KG1 (cell line): ENCODE results near the gene EXOC7.

ENCODE experiments used
- DNase-seq: peaks from one replicate; lab custom pipeline; 2025; lab: John Stamatoyannopoulos, UW

Gene EXOC7, protein sequence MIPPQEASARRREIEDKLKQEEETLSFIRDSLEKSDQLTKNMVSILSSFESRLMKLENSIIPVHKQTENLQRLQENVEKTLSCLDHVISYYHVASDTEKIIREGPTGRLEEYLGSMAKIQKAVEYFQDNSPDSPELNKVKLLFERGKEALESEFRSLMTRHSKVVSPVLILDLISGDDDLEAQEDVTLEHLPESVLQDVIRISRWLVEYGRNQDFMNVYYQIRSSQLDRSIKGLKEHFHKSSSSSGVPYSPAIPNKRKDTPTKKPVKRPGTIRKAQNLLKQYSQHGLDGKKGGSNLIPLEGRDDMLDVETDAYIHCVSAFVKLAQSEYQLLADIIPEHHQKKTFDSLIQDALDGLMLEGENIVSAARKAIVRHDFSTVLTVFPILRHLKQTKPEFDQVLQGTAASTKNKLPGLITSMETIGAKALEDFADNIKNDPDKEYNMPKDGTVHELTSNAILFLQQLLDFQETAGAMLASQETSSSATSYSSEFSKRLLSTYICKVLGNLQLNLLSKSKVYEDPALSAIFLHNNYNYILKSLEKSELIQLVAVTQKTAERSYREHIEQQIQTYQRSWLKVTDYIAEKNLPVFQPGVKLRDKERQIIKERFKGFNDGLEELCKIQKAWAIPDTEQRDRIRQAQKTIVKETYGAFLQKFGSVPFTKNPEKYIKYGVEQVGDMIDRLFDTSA

DNA sequence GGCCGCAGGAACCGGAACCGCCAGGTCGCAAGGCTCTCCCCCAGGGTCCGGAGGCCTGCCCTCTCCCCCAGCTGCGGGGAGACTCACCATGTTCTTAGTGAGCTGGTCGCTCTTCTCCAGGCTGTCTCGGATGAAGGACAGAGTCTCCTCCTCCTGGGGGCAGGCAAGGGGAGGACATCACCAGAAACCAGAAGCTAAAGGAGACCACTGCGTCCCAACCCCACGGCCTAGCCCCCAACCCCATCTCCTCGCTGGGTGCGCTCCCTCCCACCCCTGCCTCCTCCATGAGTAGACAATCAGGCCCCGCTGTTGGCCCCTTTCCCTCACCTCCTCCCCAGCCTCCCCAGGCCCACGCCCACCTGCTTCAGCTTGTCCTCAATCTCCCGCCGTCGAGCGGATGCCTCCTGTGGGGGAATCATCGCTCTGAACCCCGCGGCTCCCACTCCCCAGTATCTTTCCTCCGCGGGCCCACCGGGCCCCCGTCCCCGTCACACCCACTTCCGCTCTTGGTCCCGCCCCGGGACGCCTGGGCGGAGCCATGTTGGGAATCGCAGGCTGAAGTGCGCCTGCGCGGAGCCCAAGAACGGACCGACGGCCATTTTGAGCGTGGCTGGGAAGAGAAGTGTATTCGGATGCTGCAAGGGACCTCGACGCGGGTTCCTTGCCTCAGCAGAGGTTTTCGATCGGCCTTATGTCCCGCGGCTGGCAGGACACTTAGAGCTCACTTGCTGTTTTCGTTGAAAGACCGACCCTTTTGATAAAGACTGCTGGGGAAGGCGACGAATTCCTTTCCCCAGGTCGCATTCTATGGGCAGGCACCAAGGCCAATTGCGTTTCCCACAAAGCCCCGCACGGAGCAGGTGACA, at the start of gene EXOC7:
Gene EXOC7, minus strand, starts transcription at position 514 of the 866 bp plus-strand sequence. Its CDS starts 95 bp downstream, at position 419.
- DNase-seq = peak; percentile 95

DNA sequence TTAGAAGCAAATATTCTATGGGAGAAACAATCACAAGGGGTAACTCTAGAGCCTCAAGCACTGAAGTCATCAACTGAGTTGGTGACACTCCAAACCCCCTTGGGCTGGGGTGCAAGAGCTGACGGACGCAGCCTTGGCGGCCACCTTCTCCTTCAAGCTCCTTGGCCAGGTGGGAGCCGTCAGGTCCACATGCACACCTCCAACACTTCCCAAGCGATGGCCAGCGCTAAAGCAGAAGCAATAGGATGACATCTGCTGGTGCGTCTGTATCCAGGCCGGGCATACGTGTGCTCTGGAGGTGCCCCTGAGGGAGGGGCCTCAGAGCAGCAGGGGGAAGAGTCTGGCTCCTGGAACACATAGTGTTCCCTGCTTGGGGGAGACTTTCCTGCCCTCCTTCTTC, 49.6 kb upstream of the EXOC7 start:
- no peak for DNase-seq

DNA sequence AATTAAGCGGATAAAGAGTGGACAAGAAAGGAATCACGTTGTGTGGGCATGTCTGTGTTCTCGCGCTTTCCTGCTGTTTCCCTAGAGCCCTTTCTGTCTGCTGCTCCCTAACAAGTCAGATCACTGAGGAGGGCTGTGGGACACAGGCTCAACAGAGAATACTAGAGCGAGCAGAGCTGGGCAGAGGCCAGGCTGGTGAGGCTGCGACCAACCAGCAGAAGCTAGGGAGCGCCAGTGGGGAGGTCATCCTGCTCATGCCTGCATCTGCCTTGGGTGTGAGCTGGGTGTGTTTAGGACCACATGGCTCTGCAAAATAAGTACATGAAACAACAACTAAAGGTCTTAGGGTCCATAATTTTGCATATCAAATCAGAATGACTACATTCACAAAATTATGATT, 49.0 kb upstream of the EXOC7 start:
- DNase-seq = no peak

DNA sequence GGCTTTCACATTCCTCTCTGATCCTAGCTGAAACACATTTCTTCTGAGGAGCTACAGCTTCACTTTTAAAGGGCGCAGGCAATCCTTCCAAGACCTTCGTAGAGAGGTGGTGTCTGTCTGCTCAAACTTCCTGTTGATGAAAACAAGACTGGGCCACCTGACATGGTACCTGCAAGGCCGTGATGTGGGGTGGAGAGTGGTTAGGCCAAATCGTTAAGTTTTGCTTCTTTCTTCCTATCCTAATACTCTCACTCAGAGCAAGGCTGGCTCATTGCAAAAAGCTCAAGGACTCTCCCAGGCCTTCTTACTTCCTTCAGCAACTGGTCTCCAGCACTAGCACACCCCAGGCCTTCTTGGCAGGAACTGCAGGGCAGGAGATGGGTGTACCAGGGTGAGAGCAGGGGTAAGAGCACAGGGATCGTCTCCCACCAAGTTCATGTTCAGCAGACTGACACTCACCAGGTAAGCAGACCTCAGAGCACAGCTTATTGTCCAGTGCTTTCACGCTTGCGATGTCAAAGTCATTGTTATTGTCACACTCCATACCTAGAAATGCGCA, 48.4 kb upstream of the EXOC7 start:
- DNase-seq = no peak

DNA sequence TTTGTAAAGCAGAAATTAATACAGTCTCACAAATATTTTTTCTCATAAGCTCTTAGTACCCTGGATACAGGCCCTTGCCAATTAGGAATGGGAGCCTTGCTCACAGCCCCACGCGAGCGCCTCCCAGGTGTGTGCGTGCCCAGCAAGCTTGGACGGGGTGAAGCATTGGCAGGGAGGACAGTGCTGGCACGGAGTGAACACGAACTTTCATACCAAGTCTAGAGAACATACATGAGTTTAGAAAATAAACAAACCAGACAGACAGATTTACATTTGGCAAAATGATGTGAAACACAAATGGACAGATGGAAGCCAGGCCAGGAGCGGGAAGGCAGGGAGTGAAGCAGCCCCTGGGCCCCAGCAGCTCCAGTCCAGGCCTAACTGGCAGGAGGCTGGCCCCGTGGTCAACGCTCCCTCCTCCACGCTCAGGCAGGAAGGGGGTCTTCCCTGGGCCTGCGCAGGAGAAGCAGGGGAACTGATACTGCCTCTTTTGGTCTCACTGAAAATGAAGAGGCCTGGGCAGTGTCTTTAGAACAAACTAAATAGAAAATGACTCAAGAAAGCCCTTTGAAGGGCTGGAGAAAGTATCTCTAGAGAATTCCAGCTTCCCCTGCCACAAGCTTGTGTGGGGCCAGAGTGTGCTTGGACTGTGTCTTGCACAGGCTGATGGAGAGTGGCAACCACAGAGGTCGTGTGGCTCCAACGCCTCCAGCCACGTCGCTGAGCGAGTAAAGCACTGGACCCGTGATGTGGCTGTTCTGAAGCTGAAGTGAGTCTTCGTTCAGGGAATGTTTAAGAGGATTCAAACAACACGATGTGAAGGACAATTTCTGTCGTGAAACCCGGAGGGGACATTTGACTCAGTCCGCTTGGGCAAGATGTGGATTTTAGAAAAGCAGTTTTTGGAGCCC, 47.4 kb upstream of the EXOC7 start:
- DNase-seq = no peak

DNA sequence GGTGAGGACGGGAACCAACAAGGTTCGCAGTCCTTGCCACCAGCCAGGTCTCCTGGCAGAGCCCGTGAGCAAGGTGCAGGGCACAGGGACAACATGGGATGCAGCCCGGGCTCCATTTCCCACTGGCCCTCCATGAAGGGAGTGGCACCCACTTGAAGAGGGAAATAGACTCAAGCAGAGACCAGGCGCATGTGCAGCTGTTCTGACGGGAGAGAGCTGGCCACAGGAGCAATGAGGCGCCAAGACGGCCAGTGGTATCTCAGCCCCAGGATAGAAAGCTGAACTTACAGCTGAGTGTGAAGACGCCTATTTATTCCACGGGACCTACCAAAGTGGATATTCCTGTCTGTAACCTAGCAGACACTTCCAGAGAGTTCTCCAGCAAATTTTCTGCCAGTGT, 45.6 kb upstream of the EXOC7 start:
- DNase-seq = no peak

DNA sequence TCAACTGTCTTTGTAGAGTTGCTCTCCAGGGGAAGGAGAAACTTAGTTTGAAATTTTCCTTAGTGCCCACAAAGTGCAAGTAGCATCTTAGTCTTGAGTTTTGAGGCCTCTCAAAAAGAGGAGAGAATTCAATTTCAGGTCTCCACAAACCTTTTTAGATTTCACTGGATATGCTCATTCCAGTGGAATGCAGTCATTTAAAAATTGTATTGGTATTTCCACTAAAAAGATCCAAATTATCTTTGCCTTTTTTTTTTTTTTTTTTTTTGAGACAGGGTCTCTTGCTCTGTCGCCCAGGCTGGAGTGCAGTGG, 44.4 kb upstream of the EXOC7 start:
- DNase-seq = no peak

DNA sequence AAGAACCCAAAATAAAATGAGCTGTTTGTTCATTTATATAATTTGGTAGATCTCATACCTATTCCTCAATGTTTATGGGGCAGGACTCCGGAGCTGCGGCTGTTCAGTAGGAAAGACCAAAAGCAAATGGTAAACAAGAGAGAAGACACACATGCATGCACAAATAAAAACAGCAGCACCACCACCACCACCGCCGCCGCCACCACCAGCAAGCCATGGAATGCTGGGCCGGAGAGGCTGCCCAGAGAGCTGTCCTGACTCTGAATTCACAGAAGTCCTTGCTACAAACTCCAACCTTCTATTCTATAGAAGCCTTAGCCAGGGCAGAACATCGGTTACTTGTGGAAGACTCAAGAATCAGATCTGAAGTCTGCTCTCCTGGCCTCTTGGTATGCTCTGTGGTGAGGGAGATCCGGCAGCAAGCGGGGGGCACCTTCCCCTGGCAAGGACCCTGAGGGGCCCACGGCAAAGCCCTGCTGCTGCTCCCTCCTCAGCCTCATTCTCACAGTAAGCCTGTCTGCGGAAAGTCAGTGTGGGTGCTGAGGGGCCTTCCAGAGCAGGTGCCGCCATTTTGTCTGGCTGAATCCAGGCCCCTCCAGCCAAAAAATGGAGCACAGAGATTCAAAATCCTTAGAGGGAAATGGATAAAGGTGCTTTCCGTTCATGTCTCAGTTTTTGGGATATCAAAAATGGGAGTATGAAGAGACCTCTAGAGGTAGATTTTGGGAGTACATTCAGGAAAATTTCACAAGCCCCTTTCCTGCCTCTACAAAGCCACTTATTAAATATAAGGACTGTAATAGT, 43.8 kb upstream of the EXOC7 start:
- DNase-seq = no peak

DNA sequence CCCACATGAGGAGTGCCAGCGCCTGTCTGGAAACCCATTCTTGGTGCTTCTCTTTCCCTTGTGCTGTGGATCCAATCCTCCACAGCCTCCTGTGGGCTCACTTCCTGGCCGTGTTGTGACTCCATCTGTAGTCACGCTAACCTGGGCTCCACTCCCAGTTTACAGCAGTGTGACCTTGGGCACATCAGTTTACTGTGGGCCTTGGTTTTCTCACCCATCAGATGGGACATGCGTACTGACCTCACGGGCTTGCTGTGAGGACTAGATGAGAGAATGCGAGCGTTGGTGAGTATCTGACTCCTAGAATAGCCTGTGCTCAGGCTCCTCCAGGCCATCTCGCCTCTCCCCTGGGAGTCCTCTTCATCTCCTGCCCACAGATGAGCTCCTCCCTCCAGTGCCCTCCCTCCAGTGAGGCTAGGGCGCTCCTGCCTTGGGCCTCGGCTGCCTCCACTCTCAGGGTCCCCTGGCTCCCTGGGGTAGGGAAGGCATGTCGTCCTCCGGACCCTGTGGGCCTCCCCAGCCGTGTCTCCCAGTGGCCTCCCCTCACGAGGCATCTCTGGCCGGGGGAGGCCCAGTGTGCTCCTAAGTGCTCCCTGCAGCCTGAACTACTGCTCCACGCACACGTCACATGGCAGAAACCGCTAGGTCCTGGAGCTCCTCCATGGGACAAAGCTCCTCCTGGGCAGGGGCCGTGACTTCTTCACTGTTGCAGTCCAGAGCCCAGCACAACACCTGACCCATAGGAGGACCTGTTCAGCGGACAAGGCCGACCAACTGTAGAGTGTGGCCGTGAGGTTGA, 42.7 kb upstream of the EXOC7 start:
- no peak for DNase-seq

DNA sequence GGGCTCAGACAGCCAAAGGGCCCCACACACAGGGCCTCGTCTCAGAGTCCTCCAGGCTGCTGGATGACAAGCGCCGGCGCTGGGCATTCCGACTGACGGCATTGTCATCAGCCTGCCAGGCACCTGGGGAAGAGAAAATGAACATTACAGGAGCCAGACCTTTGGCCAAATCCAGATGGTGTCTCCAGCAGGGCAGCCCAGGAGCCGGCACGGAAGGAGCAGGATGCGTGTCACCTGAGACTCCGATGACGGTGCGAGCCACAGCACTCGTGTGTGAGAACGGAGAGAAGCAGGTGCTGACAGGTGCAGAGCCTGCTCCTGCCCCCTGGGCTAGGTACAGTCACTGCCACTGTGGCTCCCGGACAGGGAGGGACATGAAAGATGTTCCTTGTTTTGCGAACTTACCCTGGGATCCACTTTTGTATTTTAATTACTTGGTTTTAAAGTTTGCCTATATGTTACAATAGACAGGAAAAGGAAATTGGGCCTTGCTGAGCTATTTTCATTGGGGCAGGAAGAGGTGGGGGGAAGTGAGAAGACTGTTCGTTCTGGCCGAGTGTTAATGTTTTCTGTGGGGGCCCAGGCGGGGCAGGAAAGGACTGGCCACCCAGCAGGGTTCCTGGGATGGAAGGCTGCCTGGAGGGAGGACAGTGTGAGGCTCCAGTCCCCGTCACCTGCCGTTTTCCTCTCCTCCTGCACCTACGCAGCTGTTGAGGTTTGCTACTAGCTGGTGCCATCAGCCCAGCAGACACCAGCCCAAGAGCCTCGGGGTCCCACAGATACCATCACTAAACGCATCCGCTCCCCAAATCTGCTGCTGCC, 41.9 kb upstream of the EXOC7 start:
- no peak for DNase-seq

DNA sequence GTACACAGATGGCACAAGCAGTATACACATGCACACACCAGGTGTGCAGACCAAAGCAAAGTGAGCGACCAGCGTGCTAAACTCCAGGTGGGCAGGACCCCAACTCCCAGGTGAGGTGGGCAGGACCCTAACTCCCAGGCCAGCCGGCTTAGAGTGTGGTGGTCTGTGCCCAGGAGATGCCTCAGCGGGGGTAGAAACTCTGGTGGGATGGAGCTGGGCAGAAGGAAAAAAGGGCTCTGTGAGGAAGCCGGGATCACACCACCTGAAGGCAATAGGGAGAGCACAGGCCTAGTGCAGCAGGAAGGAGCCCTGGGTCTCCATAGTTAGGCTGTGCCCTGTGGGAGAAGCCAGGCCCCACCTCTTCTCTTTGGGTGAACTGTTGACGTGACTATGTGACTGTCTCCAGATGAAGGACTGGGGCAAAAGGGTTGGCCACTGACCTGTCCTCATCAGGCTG, 39.0 kb upstream of the EXOC7 start:
- DNase-seq = no peak

DNA sequence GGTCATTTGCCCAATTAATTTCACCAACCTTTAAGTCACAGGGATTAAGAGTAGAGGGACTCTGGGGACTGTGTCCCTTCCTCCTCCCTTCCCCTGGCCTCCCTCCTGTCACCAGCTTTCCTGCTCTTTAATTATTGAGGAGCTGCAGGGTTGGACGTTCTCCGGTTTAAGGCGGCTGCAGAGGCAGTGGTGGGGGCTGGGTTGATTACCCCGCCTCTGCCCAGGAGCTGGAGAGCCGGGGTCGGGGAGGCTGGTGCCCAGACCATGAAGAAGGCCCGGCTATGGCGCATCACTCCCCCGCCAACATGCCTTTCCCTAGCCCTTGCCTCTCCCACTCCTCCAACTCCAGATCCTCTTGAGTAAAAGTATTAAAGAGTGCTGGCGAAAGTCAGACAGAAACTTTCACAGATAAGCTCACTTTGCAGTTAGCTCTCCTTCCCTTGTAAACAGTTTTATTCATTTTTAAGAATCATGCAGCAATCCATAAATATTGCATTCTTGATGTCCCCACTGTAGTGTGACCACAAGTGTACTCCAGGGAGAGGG, 38.5 kb upstream of the EXOC7 start:
- no peak for DNase-seq

DNA sequence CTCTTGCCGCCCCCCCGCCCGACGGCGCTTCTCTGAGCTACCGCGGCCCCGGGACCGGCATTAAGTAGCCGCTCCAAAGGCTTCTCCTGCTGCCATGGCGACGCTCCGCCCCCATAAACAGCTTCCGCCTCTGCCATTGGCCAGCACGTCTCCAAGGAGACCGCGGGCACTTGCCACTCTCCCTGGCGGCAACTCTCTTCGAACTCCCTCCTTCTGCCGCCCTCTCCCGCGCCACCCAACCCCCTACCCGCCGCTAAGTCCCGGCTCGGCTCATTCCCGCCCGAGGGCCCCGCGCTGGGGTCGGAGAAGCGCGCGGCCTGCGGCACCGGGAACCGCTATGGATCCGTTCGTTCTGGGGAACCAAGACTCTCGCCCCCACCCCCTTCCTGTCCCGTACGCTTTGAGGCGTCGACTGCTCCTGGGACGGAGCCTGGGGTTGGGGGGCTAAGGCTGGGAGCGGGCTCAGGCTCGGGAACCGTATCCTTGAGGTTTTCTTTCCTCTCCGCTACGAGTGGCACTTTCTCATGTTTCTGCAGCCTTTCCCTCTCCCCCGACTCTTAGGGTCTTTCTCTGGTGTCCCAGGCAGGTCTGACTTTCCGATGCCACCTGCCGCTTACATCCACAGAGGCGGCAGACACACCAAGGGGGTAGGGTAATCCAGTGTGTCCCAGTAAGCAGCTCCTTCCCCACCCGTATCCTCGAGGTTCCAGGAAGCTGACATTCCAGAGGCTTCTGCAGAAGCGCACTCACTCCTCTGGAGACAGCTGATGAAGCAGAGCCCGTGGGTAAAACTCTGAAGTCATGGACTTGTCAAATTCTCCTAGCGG, 37.8 kb upstream of the EXOC7 start, which contains the start of gene FOXJ1:
Gene FOXJ1, minus strand, starts transcription at position 34 of the 827 bp plus-strand sequence. CDS start 850 bp downstream, outside the sequence.
- DNase-seq = peak; percentile 58

DNA sequence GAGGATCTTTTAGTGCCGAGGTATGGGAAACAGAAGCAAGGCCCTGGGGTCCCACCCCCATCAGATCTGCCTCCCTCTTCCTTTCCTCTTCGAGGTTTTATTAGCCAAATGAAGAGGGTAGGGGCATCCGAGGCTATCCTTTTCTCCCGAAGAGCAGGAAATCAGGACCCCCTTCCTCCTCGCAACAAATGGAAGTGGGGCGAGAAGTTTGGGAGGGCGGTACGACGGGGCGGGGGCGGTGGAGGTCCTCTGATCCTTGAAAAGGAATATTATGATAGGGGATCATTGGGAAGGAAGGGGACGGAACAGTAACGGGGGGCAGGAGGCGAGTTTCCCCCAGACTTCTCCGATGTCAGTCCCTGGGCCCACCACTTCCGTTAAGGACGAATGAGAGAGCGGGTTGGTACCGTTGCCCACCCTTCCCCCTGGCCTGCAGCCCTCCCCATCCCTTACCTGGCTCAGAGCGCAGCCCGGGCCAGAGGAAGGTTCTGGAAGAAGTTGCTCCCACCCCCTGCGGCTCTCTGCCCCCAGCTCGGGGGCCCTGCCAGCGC, 37.1 kb upstream of the EXOC7 start:
- DNase-seq = no peak

DNA sequence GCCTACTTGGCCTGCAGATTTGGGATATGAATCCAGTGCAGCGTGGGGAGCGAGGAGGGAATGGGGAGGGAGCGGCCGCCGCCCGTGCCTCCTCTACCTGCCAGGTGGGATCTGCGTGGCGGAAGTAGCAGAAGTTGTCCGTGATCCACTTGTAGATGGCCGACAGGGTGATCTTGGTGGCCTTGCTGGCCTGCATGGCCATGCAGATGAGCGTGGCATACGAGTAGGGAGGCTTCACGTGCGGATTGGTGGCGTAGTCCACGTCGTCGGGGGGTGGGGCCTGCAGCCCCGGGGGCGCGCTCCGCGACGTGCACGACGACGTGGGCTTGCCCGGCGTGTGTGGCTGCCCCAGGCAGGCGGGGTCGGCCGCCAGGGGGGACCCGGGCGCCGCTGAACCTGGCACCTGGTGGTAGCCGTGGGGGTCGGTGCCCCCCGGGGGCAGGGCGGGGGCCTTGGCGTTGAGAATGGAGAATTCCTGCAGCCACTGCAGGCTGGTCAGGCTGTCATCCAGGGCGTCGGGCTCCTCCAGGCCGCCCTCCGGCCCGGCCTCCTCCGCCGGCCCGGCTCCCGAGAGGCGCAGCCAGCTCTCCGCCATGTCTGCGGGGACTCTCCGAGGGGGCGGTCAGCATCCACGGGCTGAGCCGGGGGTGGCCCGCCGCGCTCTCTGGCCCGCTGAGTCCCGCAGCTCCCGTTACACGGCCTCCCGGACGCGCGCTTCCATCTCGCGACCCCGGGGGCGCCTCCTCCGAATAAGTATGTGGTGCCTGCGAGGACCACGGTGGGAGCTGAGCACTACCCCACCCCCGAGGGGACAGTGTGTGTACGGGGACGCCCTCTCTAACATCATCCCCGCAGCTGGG, 36.4 kb upstream of the EXOC7 start:
- DNase-seq = no peak
